Measurements from ENCODE around the gene MLIP.

GRCh38 chr6:54099225-54099624 lies 12.0 kb upstream of the MLIP start:
- no peak for TF ChIP-seq CTCF (IDR thresholded peaks at IDR 0.05)
- no peak for TF ChIP-seq SIN3A (IDR thresholded peaks at IDR 0.05; ENCODE audit: borderline replicate concordance, insufficient read depth, low read depth, low read length)
- no peak for TF ChIP-seq POLR2AphosphoS5 (IDR thresholded peaks at IDR 0.05; ENCODE audit: low read depth, low read length)
- TF ChIP-seq REST (IDR thresholded peaks at IDR 0.05; ENCODE audit: insufficient read depth in 1 of 2, low read depth in 2 of 2, low read length in 1 of 2) = no peak
